HG02938 (cell line): ENCODE results near the gene TM4SF1.
"Not testable (repeated sequence)": the region's sequence is repeated elsewhere in the genome, so short reads cannot be mapped to it uniquely, and the experiment has no call there.

ENCODE experiments used
- ATAC-seq: cut with Tn5 transposase; IDR thresholded peaks from one replicate; pipeline ENCODE4 v1.9.1; 2021; ENCODE audit warnings: mild to moderate bottlenecking, moderate library complexity; ENCODE audit not compliant: unreplicated experiment

TM4SF1 gene

GRCh38 chr3:149395107-149396089, 17.9 kb upstream of the TM4SF1 start:
- ATAC-seq, result no peak

- peak; percentile 95 for ATAC-seq
Observed at GRCh38 chr3:149393345-149394160, 16.1 kb upstream of the TM4SF1 start.

- no peak for ATAC-seq
Observed at GRCh38 chr3:149391960-149392359, 14.5 kb upstream of the TM4SF1 start.

GRCh38 chr3:149390772-149391212, 13.3 kb upstream of the TM4SF1 start:
- no peak for ATAC-seq

- ATAC-seq, result no peak
Observed at GRCh38 chr3:149390294-149390693, 12.8 kb upstream of the TM4SF1 start.

- no peak for ATAC-seq
Observed at GRCh38 chr3:149388531-149389417, 11.3 kb upstream of the TM4SF1 start.

- no peak for ATAC-seq
Observed at GRCh38 chr3:149388001-149388440, 10.6 kb upstream of the TM4SF1 start.

- ATAC-seq, result no peak
Observed at GRCh38 chr3:149386299-149386606, 8.8 kb upstream of the TM4SF1 start.

DNA sequence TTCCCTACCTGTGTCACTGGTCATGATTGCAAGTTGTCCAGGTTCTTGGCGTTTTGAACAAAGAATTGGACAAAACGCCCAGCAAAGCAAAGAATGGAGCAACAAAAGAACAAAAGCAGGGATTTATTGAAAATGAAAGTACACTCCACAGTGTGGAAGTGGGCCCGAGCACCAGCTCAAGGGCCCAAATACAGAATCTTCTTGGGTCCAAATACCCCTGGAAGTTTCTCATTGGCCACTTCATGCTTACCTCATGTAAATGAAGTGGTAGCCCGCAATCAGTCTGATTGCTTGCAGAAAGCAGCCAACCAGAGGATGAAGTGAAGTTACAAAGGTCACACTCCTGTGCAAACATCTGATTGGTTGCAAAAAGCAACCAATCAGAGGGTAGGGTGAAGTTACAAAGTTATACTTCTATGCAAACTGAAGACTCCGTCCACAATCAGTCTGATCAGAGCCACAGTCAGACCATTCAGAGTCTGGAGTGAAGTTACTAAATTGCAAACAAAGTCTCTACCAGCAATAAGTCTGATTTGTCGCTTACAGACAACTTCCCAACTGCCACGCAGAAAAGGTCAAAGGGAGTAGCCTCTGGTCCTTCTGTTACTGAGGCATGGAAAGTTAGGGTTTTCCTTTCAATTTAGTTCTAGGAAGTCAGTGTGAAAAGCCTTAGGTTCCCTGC, 8.3 kb upstream of the TM4SF1 start:
- no peak for ATAC-seq

DNA sequence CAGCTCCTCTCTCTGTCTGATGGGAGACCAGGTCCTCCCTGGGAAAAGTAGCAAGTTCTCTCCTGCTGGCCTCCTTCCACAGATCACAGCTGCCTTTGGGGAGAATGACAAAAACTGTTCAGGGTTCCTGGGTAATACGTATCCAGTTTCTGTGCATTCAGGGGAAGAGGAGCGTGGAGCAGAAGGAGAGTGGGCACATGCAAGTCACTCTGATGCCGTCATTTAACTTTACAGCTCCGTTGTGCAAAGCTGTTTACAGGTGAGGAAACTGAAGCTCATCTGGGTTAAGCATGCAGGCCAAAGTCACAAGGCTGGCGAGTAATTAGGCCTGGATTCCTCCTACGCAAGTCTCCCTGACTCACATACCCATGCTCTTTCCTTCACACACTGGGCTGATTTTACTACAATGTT, 7.5 kb upstream of the TM4SF1 start:
- no peak for ATAC-seq

GRCh38 chr3:149384167-149384566, 6.7 kb upstream of the TM4SF1 start:
- no peak for ATAC-seq

- ATAC-seq, result no peak
Observed at GRCh38 chr3:149383703-149384102, 6.3 kb upstream of the TM4SF1 start.

GRCh38 chr3:149382518-149382917, 5.1 kb upstream of the TM4SF1 start:
- ATAC-seq, result no peak

DNA sequence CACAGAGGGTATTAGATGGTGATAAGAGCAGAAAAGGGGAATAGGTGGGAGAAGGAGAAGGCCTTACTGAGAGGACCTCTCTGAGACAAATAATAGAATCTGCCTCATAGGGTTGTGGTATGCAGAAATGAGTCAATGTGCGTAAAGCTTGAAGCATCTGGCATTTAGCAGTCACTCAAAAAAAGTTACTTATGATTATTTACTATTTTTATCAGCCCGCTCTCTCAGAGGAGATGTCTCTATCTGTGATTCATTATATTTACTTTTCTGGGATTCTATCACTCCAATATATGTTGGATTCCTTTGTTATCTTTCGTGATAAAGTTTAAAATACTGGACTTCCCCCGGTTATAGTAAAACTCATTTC, 4.6 kb upstream of the TM4SF1 start:
- ATAC-seq, result peak; percentile 70

DNA sequence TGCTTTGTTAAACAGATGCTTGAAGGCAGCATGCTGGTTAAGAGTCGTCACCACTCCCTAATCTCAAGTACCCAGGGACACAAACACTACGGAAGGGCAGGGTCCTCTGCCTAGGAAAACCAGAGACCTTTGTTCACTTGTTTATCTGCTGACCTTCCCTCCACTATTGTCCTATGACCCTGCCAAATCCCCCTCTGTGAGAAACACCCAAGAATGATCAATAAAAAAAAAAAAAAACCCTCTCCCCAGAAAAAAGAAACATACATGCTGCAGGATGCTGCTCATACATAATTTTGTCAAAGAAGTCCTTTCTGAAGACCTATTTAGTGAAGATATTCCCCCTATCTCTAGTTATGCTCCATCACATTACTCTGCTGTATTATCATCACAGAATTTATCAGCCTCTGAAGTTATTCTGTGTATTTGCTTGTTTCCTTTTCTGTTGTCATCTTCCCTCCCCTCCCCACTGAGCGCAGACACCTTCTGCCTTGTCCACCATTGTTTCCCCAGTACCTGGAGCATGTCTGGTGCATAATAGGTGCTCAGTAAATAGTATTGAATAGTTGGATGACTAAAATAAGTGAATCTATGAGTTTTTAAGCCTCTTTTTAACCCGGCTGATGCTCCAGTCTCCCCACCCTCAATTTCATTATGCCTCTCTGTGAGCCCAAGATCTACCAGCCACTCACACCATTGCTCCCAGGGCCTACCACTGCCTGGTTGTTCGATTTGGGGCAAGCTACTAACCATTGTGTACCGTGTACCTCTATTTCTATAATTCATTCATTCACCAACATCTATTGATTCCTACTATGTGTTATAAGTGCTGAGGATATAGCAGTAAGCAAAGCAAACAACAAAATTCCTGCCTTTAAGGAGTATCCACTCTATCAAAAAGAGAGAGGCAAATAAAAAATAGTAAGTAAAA, 4.0 kb upstream of the TM4SF1 start:
- no peak for ATAC-seq

GRCh38 chr3:149380220-149380619, 2.8 kb upstream of the TM4SF1 start:
- ATAC-seq, result not testable (repeated sequence)

DNA sequence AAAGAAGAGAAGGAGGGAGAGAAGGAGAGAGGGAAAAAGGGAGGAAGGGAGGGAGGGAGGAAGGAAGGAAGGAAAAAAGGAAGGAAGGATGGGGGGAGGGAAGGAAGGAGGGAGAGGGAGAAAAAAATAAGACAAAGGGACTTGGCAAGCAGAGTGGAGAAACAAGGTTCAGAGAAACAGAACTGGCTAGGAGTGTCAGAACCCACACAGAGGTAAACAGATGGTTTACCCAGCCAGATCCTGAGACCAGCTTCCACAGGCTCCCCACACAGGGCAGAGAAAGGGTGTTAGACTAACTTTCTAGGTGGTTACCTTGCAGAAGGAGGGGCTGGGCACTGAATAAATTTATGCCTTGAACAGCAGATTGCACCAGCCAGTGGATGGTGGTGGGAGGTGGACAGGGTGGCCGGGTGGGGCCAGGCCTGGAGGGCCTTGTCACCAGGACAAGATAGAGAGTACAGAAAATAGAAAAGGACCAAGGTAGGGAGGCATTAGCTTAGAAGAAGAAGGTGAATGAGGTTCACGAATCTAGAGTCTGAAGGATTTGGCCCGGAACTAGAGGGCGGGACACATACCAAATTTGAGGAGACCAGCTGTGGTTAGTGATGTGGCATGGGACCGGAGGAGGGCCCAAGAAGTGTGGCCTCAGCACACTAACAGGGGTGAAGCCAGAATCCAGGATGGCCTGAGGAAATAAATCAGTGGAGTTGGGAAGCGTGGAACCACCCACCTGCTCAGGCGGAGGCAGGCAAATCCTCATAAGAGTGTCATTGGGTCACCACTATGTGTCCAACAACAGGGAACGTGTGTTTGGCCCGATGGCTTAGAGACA, 1.2 kb upstream of the TM4SF1 start:
- no peak for ATAC-seq

- ATAC-seq, result no peak
Observed at GRCh38 chr3:149376718-149377407, 586 bp downstream of the TM4SF1 start.
